ENCODE results near the gene CCDC85A. TPM values are rescaled to one million over a fixed set of nuclear protein-coding genes. Genes with fewer than 3 reads are reported as not detected.

Gene CCDC85A
- total and polyA plus RNA-seq, 2 experiments from 2014 or later, result 0.21 to 0.24 TPM

DNA sequence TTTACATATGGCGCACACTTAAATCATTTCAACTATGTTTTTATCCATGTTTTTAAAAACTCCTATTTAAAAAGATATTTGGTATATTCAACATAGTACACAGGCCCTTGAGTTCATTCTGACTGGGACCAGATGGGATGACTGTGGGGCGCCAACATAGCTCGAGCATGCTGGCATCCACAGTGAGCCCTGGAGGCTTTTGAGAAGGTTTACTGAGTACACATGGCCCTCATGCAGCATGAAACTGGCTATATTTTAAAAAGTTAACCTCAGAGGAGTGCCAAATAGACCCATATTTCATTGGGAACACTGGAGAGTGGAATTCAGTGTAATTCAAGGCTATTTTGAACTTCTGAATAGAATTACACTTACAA, 83.6 kb downstream of the CCDC85A start (continued):
- TF ChIP-seq, protein P1, sequence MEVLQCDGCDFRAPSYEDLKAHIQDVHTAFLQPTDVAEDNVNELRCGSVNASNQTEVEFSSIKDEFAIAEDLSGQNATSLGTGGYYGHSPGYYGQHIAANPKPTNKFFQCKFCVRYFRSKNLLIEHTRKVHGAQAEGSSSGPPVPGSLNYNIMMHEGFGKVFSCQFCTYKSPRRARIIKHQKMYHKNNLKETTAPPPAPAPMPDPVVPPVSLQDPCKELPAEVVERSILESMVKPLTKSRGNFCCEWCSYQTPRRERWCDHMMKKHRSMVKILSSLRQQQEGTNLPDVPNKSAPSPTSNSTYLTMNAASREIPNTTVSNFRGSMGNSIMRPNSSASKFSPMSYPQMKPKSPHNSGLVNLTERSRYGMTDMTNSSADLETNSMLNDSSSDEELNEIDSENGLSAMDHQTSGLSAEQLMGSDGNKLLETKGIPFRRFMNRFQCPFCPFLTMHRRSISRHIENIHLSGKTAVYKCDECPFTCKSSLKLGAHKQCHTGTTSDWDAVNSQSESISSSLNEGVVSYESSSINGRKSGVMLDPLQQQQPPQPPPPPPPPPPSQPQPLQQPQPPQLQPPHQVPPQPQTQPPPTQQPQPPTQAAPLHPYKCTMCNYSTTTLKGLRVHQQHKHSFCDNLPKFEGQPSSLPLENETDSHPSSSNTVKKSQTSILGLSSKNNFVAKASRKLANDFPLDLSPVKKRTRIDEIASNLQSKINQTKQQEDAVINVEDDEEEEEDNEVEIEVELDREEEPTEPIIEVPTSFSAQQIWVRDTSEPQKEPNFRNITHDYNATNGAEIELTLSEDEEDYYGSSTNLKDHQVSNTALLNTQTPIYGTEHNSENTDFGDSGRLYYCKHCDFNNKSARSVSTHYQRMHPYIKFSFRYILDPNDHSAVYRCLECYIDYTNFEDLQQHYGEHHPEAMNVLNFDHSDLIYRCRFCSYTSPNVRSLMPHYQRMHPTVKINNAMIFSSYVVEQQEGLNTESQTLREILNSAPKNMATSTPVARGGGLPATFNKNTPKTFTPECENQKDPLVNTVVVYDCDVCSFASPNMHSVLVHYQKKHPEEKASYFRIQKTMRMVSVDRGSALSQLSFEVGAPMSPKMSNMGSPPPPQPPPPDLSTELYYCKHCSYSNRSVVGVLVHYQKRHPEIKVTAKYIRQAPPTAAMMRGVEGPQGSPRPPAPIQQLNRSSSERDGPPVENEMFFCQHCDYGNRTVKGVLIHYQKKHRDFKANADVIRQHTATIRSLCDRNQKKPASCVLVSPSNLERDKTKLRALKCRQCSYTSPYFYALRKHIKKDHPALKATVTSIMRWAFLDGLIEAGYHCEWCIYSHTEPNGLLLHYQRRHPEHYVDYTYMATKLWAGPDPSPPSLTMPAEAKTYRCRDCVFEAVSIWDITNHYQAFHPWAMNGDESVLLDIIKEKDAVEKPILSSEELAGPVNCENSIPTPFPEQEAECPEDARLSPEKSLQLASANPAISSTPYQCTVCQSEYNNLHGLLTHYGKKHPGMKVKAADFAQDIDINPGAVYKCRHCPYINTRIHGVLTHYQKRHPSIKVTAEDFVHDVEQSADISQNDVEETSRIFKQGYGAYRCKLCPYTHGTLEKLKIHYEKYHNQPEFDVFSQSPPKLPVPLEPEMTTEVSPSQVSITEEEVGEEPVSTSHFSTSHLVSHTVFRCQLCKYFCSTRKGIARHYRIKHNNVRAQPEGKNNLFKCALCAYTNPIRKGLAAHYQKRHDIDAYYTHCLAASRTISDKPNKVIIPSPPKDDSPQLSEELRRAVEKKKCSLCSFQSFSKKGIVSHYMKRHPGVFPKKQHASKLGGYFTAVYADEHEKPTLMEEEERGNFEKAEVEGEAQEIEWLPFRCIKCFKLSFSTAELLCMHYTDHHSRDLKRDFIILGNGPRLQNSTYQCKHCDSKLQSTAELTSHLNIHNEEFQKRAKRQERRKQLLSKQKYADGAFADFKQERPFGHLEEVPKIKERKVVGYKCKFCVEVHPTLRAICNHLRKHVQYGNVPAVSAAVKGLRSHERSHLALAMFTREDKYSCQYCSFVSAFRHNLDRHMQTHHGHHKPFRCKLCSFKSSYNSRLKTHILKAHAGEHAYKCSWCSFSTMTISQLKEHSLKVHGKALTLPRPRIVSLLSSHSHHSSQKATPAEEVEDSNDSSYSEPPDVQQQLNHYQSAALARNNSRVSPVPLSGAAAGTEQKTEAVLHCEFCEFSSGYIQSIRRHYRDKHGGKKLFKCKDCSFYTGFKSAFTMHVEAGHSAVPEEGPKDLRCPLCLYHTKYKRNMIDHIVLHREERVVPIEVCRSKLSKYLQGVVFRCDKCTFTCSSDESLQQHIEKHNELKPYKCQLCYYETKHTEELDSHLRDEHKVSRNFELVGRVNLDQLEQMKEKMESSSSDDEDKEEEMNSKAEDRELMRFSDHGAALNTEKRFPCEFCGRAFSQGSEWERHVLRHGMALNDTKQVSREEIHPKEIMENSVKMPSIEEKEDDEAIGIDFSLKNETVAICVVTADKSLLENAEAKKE (CRISPR knock-in tag; IDR thresholded peaks at IDR 0.05), result no peak
- TF ChIP-seq EZH2phosphoT487 (IDR thresholded peaks at IDR 0.05; ENCODE audit: unreplicated experiment) (no peak), ZNF331 (CRISPR knock-in tag; IDR thresholded peaks at IDR 0.05; ENCODE audit: low read depth) (no peak), EZH2 (IDR thresholded peaks at IDR 0.05; ENCODE audit: low read depth, unreplicated experiment) (no peak), STAT1 (IDR thresholded peaks at IDR 0.05; ENCODE audit: unreplicated experiment) (no peak), POLR2AphosphoS5 (IDR thresholded peaks at IDR 0.05; ENCODE audit: low read depth) (no peak), NANOG (IDR thresholded peaks at IDR 0.05; ENCODE audit: borderline replicate concordance) (no peak)
- TF ChIP-seq, protein P2, sequence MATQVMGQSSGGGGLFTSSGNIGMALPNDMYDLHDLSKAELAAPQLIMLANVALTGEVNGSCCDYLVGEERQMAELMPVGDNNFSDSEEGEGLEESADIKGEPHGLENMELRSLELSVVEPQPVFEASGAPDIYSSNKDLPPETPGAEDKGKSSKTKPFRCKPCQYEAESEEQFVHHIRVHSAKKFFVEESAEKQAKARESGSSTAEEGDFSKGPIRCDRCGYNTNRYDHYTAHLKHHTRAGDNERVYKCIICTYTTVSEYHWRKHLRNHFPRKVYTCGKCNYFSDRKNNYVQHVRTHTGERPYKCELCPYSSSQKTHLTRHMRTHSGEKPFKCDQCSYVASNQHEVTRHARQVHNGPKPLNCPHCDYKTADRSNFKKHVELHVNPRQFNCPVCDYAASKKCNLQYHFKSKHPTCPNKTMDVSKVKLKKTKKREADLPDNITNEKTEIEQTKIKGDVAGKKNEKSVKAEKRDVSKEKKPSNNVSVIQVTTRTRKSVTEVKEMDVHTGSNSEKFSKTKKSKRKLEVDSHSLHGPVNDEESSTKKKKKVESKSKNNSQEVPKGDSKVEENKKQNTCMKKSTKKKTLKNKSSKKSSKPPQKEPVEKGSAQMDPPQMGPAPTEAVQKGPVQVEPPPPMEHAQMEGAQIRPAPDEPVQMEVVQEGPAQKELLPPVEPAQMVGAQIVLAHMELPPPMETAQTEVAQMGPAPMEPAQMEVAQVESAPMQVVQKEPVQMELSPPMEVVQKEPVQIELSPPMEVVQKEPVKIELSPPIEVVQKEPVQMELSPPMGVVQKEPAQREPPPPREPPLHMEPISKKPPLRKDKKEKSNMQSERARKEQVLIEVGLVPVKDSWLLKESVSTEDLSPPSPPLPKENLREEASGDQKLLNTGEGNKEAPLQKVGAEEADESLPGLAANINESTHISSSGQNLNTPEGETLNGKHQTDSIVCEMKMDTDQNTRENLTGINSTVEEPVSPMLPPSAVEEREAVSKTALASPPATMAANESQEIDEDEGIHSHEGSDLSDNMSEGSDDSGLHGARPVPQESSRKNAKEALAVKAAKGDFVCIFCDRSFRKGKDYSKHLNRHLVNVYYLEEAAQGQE (IDR thresholded peaks at IDR 0.05; ENCODE audit: unreplicated experiment), result no peak
- TF ChIP-seq, protein P3, sequence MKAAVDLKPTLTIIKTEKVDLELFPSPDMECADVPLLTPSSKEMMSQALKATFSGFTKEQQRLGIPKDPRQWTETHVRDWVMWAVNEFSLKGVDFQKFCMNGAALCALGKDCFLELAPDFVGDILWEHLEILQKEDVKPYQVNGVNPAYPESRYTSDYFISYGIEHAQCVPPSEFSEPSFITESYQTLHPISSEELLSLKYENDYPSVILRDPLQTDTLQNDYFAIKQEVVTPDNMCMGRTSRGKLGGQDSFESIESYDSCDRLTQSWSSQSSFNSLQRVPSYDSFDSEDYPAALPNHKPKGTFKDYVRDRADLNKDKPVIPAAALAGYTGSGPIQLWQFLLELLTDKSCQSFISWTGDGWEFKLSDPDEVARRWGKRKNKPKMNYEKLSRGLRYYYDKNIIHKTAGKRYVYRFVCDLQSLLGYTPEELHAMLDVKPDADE (IDR thresholded peaks at IDR 0.05), result no peak

Measured in GM23338 (cell line).